H9 (cell line): ENCODE results near the gene CCDC192. TPM values are rescaled to one million over a fixed set of nuclear protein-coding genes. Genes with fewer than 3 reads are reported as not detected.

Experiments
- DNase-seq: peaks from one replicate; pipeline ENCODE4 v3.0.0-alpha.2; 2017
- H2AFZ ChIP-seq: one replicate; pipeline ENCODE4 v1.6.1; 2013; ENCODE audit warnings: mild to moderate bottlenecking, low read length, control low read depth, moderate library complexity
- H2AK5ac ChIP-seq: 2 replicates; pipeline ENCODE4 v1.6.1; 2013; ENCODE audit warnings: low read length, control low read depth, mixed read lengths; ENCODE audit not compliant: insufficient read length
- H2BK120ac ChIP-seq: one replicate; pipeline ENCODE4 v1.6.1; 2013; ENCODE audit warnings: low read depth, mild to moderate bottlenecking, low read length, control low read depth, inconsistent platforms; ENCODE audit not compliant: poor library complexity, severe bottlenecking
- H2BK12ac ChIP-seq: 2 replicates; pipeline ENCODE4 v1.6.1; 2013; ENCODE audit warnings: low read length, control low read depth, mixed read lengths, low read depth; ENCODE audit not compliant: insufficient read length
- H2BK15ac ChIP-seq: 2 replicates; pipeline ENCODE4 v1.6.1; 2013; ENCODE audit warnings: low read depth, low read length, control low read depth
- H2BK20ac ChIP-seq: one replicate; pipeline ENCODE4 v1.6.1; 2013; ENCODE audit warnings: low read depth, mild to moderate bottlenecking, low read length, control low read depth, inconsistent platforms; ENCODE audit not compliant: poor library complexity, severe bottlenecking
- H2BK5ac ChIP-seq: 2 replicates; pipeline ENCODE4 v1.6.1; 2013; ENCODE audit warnings: low read length, control low read depth, mixed read lengths; ENCODE audit not compliant: insufficient read length
- H3K14ac ChIP-seq: 2 replicates; pipeline ENCODE4 v1.6.1; 2013; ENCODE audit warnings: low read length, control low read depth; ENCODE audit not compliant: insufficient read depth
- H3K18ac ChIP-seq: 2 replicates; pipeline ENCODE4 v1.6.1; 2013; ENCODE audit warnings: low read depth, mild to moderate bottlenecking, mixed read lengths, low read length, control low read depth; ENCODE audit not compliant: insufficient read length
- H3K23ac ChIP-seq: 2 replicates; pipeline ENCODE4 v1.6.1; 2013; ENCODE audit warnings: low read length, control low read depth, mixed read lengths, low read depth; ENCODE audit not compliant: insufficient read length
- H3K23me2 ChIP-seq: 2 replicates; pipeline ENCODE4 v1.6.1; 2013; ENCODE audit warnings: low read depth, mild to moderate bottlenecking, mixed read lengths, low read length, control low read depth; ENCODE audit not compliant: insufficient read length, poor library complexity, severe bottlenecking
- H3K27ac ChIP-seq: 2 replicates; pipeline ENCODE4 v1.5.1; 2013; ENCODE audit warnings: low read length, control low read depth, mixed read lengths, low read depth; ENCODE audit not compliant: insufficient read length
- H3K27me3 ChIP-seq: 2 replicates; pipeline ENCODE4 v1.6.1; 2013; ENCODE audit warnings: low read length, control low read depth, inconsistent platforms; ENCODE audit not compliant: insufficient read depth
- H3K4ac ChIP-seq: 2 replicates; pipeline ENCODE4 v1.6.1; 2013; ENCODE audit warnings: low read depth, mild to moderate bottlenecking, control low read depth, inconsistent platforms, low read length, moderate library complexity
- H3K4me1 ChIP-seq: 2 replicates; pipeline ENCODE4 v1.6.1; 2013; ENCODE audit warnings: low read length, control low read depth, inconsistent platforms; ENCODE audit not compliant: insufficient read depth
- H3K4me2 ChIP-seq: 2 replicates; pipeline ENCODE4 v1.6.1; 2013; ENCODE audit warnings: low read length, control low read depth, mixed read lengths; ENCODE audit not compliant: insufficient read length, insufficient read depth
- H3K56ac ChIP-seq: 2 replicates; pipeline ENCODE4 v1.6.1; 2013; ENCODE audit warnings: low read depth, mild to moderate bottlenecking, mixed read lengths, low read length, control low read depth; ENCODE audit not compliant: insufficient read length
- H3K79me1 ChIP-seq: 2 replicates; pipeline ENCODE4 v1.6.1; 2013; ENCODE audit warnings: low read depth, mild to moderate bottlenecking, moderate library complexity, low read length, control low read depth, inconsistent platforms; ENCODE audit not compliant: insufficient read depth, poor library complexity, severe bottlenecking
- H3K79me2 ChIP-seq: 2 replicates; pipeline ENCODE4 v1.6.1; 2013; ENCODE audit warnings: low read length, control low read depth, inconsistent platforms; ENCODE audit not compliant: insufficient read depth
- H3K9ac ChIP-seq: 2 replicates; pipeline ENCODE4 v1.6.1; 2013; ENCODE audit warnings: low read length, control low read depth, mixed read lengths; ENCODE audit not compliant: insufficient read length; ENCODE audit errors: extremely low read depth
- H3K9me3 ChIP-seq: one replicate; pipeline ENCODE4 v1.6.1; 2013; ENCODE audit warnings: low read depth, low read length, inconsistent platforms; ENCODE audit not compliant: control insufficient read depth
- H3T11ph ChIP-seq: one replicate; pipeline ENCODE4 v1.6.1; 2013; ENCODE audit warnings: mild to moderate bottlenecking, low read length, control low read depth, inconsistent platforms
- H4K20me1 ChIP-seq: one replicate; pipeline ENCODE4 v1.6.1; 2013; ENCODE audit not compliant: control insufficient read depth, insufficient read length, insufficient read depth
- H4K5ac ChIP-seq: 2 replicates; pipeline ENCODE4 v1.6.1; 2013; ENCODE audit warnings: low read depth, mild to moderate bottlenecking, mixed read lengths, low read length, control low read depth; ENCODE audit not compliant: insufficient read length
- H4K8ac ChIP-seq: replicated peaks from 2 replicates; pipeline ENCODE4 v1.6.1; 2013; ENCODE audit warnings: low read length, control low read depth, mixed read lengths, low read depth; ENCODE audit not compliant: insufficient read length
- H4K91ac ChIP-seq: 2 replicates; pipeline ENCODE4 v1.6.1; 2013; ENCODE audit warnings: low read depth, mild to moderate bottlenecking, moderate library complexity, mixed read lengths, low read length, control low read depth; ENCODE audit not compliant: insufficient read length
- H3K27ac Mint-ChIP-seq, 3 experiments: 2 replicates in 2 of 3; 3 replicates in 1 of 3; pipeline ENCODE4 v1.8.0; 2020 to 2021; ENCODE audit warnings: mixed read lengths in 3 of 3, mild to moderate bottlenecking in 1 of 3, moderate library complexity in 1 of 3
- H3K27me3 Mint-ChIP-seq: 2 replicates; pipeline ENCODE4 v1.8.0; 2021; ENCODE audit warnings: low read depth, mild to moderate bottlenecking, moderate library complexity, mixed read lengths
- H3K36me3 Mint-ChIP-seq, 3 experiments: 2 replicates in 2 of 3; 3 replicates in 1 of 3; pipeline ENCODE4 v1.8.0; 2020 to 2021; ENCODE audit warnings: low read depth in 3 of 3, mixed read lengths in 3 of 3; ENCODE audit not compliant: insufficient read depth in 1 of 3
- H3K4me1 Mint-ChIP-seq, 2 experiments: 2 replicates each; pipeline ENCODE4 v1.8.0; 2020; ENCODE audit warnings: mixed read lengths in 2 of 2
- H3K4me3 Mint-ChIP-seq, 2 experiments: 2 replicates in 1 of 2; 3 replicates in 1 of 2; pipeline ENCODE4 v1.8.0; 2020 to 2021; ENCODE audit warnings: mild to moderate bottlenecking in 2 of 2, mixed read lengths in 2 of 2, moderate library complexity in 1 of 2
- H3K9me3 Mint-ChIP-seq, 2 experiments: 2 replicates in 1 of 2; 3 replicates in 1 of 2; pipeline ENCODE4 v1.8.0; 2020; ENCODE audit warnings: mild to moderate bottlenecking in 2 of 2, mixed read lengths in 2 of 2, moderate library complexity in 1 of 2
- CTCF ChIP-seq: fragments of 200-600 bp; sonication (generic); conservative IDR thresholded peaks from 3 replicates; pipeline ENCODE4 v1.8.0; 2021; ENCODE audit warnings: antibody characterized with exemption, mild to moderate bottlenecking
- WGBS: extraction: QIAGEN DNeasy Blood & Tissue Kit; methylation state at CpG from one replicate; pipeline ENCODE4 v1.1.7; 2013; ENCODE audit warnings: missing lambda C conversion rate, low lambda C conversion rate, mixed read lengths; ENCODE audit not compliant: insufficient read length; ENCODE audit errors: extremely low coverage; 5-methylcytosine and 5-hydroxymethylcytosine counted together
- total RNA-seq: library from RNA; stranded (reverse); gene quantifications from 2 replicates; pipeline ENCODE4 v1.2.1, GENCODE V29; 2021

CCDC192 gene
- total RNA-seq, 1 experiment from 2014 or later: not detected

- Histone ChIP-seq H2AK5ac (no peak overlapping the region), H3K14ac (no peak overlapping the region), H2BK5ac (no peak overlapping the region), H3K4ac (no peak overlapping the region), H3K18ac (no peak overlapping the region), H3T11ph (no peak overlapping the region), H3K79me2 (no peaks in the 10 kb centered on the region), H3K9ac (no peak overlapping the region), H4K91ac (no peak overlapping the region), H2BK15ac (no peak overlapping the region), H4K20me1 (no peaks in the 10 kb centered on the region), H3K56ac (no peak overlapping the region), H2BK20ac (no peak overlapping the region), H3K79me1 (no peaks in the 10 kb centered on the region), H3K4me1 (no peaks in the 10 kb centered on the region), H4K5ac (no peak overlapping the region), H2BK12ac (no peak overlapping the region), H3K4me2 (no peak overlapping the region), H2AFZ (no peak overlapping the region), H4K8ac (no peak overlapping the region), H2BK120ac (no peak overlapping the region), H3K27me3 (no peaks in the 10 kb centered on the region), H3K23me2 (no peaks in the 10 kb centered on the region), H3K9me3 (no peaks in the 10 kb centered on the region), H3K27ac (no peak overlapping the region), H3K23ac (no peak overlapping the region)
- TF ChIP-seq CTCF: no peak
- Mint-ChIP-seq H3K4me3 (no peak overlapping the region), H3K27ac (no peak overlapping the region), H3K4me1 (no peaks in the 10 kb centered on the region), H3K9me3 (no peaks in the 10 kb centered on the region; a peak in 1 of 5 replicates), H3K36me3 (no peaks in the 10 kb centered on the region; a peak in 1 of 7 replicates), H3K27me3 (no peaks in the 10 kb centered on the region)
- DNase-seq: no peak
- no CpG with 5 or more reads among the region's 2 CpGs for WGBS
Observed at GRCh38 chr5:127987354-127988145, 284.4 kb downstream of the CCDC192 start.
